Astrocyte of the cerebellum (primary cell): ENCODE data around the gene NUP62.
"Not testable (repeated sequence)": the region's sequence is repeated elsewhere in the genome, so short reads cannot be mapped to it uniquely, and the experiment has no call there.

Source experiments
- DNase-seq: peaks from one replicate; pipeline ENCODE4 v3.0.0-alpha.2; 2011; ENCODE audit warnings: low read depth
- H3K4me3 ChIP-seq: 2 replicates; pipeline ENCODE4 v1.5.1; 2011; ENCODE audit warnings: mild to moderate bottlenecking, low read depth, low read length, moderate library complexity
- CTCF ChIP-seq: IDR thresholded peaks from 2 replicates; pipeline ENCODE4 v1.5.1; 2012; ENCODE audit warnings: low read length, low read depth, moderate library complexity, mild to moderate bottlenecking; ENCODE audit errors: missing control alignments
- in situ Hi-C: cut with HindIII; loops from 2 replicates; pipeline ENCODE4 v1.10.0; 2017; ENCODE audit warnings: low sequenced_read_pairs

Gene NUP62

DNA sequence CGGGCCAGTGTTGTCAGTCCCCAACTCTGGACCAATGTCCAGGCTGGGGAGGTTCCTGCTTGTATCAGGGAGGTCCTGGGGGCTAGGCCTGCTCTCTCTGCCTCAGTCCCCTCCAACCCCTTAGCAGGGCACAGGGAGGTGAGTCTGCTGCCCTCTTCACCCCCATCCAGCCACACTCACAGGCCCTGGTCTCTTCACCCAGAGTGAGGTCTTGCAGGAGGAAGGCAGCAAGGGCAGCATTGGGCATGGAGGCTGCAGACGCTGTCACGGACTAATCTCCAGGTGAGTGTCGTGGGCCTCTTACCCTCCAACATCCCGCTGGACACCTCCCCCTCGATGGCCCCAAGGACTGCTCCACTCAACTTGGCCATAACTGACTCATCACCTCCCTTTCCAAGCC, 43.5 kb upstream of the NUP62 start:
- TF ChIP-seq CTCF, result no peak

GRCh38 chr19:49971991-49972411, 42.7 kb upstream of the NUP62 start:
- in situ Hi-C loops, result no loop called here
- H3K4me3 ChIP-seq, result no peak overlapping the region
- DNase-seq, result no peak
- TF ChIP-seq CTCF, result no peak

More for the DNA sequence above, 43.5 kb upstream of the NUP62 start:
- no peak overlapping the region for H3K4me3 ChIP-seq
- DNase-seq, result no peak
- in situ Hi-C loops, result no loop called here

GRCh38 chr19:49969355-49969754, 40.1 kb upstream of the NUP62 start:
- H3K4me3 ChIP-seq, in situ Hi-C loops, DNase-seq: not testable (repeated sequence)

DNA sequence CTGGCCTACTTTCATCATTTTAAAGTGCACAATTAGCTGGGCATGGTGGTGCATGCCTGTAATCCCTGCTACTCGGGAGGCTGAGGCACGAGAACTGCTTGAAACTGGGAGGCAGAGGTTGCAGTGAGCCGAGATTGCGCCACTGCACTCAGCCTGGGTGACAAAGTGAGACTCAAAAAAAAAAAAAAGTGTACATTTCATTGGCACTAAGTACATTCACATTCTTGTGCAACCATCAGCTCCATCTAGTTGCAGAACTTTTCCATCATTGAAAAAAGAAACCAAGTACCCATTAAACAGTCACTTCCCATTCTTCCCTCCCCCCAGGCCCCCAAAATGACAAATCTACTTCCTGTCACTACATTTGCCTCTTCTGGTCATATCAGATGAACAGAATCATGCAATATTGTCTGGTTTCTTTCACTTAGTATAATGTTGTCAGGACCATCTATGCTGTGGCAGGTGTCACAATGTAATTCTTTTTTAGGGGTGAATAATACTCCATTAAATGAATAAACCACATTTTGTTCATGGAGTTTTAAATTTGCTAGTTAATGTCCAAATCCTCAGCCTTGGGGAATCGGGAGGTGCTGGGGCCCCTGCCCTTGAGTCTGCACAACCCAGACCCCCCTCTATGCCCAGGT, 39.1 kb upstream of the NUP62 start:
- no peak for DNase-seq
- in situ Hi-C loops, result no loop called here
- no peak for TF ChIP-seq CTCF
- no peak overlapping the region for H3K4me3 ChIP-seq

DNA sequence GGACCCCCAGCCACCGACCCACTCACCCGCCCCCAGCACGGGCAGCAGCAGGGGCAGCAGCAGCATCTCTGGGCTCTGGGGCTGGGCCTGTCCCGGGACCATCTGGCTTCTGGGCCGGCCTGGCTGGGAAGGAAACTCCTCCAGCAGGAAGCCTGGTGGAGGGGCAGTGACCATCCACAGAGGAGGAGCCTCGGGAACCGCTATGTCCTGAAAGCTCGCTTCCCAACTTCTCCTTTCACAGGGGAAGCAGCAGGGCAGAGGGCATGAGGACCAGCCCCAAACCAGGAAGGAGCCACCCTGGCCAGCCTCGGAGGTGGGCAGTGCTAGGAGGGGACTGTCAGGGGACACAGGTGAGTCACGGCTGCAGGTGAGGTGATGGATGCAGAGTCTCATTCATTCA, 31.7 kb upstream of the NUP62 start, which contains the start of gene SIGLEC11:
SIGLEC11 (minus strand) TSS at position 193 of the 400 bp plus-strand sequence; CDS start at position 102, 91 bp downstream.
- DNase-seq, H3K4me3 ChIP-seq, in situ Hi-C loops: not testable (repeated sequence)

DNA sequence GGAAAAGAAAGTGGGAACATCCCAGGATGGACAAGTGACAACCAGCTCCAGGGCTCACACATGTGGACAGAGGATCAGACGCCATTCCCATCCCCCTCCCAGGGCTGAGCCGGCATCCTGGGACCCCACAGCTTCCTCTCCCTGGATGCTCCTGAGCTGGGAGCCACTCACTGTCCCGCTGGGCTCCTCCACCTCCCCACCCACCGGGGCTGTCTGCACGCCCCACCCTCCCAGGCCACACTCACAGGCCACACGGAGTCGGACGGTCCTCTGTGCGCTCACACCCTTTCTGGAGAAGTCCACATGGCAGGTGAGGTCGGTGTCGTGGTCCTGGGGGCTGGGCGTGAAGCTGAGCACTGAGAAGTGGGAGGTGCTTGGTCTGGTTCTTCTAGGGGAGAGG, 30.6 kb upstream of the NUP62 start:
- in situ Hi-C loops, DNase-seq, H3K4me3 ChIP-seq: not testable (repeated sequence)

DNA sequence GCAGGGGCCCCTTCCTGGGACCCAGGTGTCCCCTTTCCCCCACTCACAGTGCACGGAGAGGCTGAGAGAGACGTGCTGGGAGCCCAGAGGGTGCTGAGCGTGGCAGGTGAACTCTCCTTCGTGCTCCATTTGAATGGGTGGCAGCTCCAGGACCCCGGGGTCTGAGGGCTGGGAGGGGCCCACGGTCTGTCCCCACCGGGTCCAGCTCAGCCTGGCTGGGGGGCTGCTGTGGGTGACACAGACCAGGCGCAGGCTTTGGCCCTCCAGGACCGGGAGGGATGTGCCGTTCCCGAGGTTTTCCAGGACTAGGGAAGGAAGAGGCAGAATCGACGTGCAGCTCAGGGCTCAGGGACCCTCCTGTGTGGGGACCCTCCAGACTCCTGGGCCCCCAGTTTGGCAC, 29.3 kb upstream of the NUP62 start:
- in situ Hi-C loops, DNase-seq, H3K4me3 ChIP-seq: not testable (repeated sequence)

- in situ Hi-C loops, DNase-seq, H3K4me3 ChIP-seq: not testable (repeated sequence)
Observed at GRCh38 chr19:49958144-49958543, 28.8 kb upstream of the NUP62 start.

GRCh38 chr19:49957262-49957915, 28.1 kb upstream of the NUP62 start:
- TF ChIP-seq CTCF, result no peak
- H3K4me3 ChIP-seq, result no peak overlapping the region
- in situ Hi-C loops, result no loop called here
- DNase-seq, result no peak
